K562 (cell line): ENCODE results near the gene RNF26. TPM values are rescaled to one million over a fixed set of nuclear protein-coding genes. Genes with fewer than 3 reads are reported as not detected.

Experiments used
- ADNP ChIP-seq: fragments of 200-800 bp; sonication (Bioruptor generic); IDR thresholded peaks from 2 replicates; pipeline ENCODE4 v1.6.1; 2016; ENCODE audit warnings: missing genetic modification characterization, missing compliant biosample characterization
- ATF1 ChIP-seq, 2 experiments: fragments of 450-650 bp in 1 of 2; IDR thresholded peaks; 2 replicates each; pipeline ENCODE4 v1.6.1; 2016; ENCODE audit warnings: missing compliant biosample characterization in 1 of 2, missing genetic modification characterization in 1 of 2
- CBFB ChIP-seq: sonication (generic); formaldehyde crosslinking; IDR thresholded peaks from 2 replicates; pipeline ENCODE4 v1.4.0; 2020; ENCODE audit warnings: mild to moderate bottlenecking, missing genetic modification reagents
- CEBPG ChIP-seq, 3 experiments: fragments of 200-800 bp in 1 of 3; sonication (Bioruptor generic) in 1 of 3; sonication (generic) in 1 of 3; formaldehyde crosslinking in 1 of 3; IDR thresholded peaks in 2 of 3; conservative IDR thresholded peaks in 1 of 3; 2 replicates each; pipeline versions ENCODE4 v1.6.1 to v1.8.0; 2016 to 2022; ENCODE audit warnings: missing compliant biosample characterization in 2 of 3, missing genetic modification characterization in 2 of 3, mild to moderate bottlenecking in 1 of 3, missing genetic modification reagents in 1 of 3
- E4F1 ChIP-seq: fragments of 250-450 bp; sonication (Bioruptor Pico); IDR thresholded peaks from 2 replicates; pipeline ENCODE4 v1.5.0; 2021; ENCODE audit warnings: mild to moderate bottlenecking, borderline replicate concordance
- ELF2 ChIP-seq: fragments of 250-450 bp; sonication (Bioruptor Pico); IDR thresholded peaks from 2 replicates; pipeline ENCODE4 v1.5.0; 2021; ENCODE audit warnings: mild to moderate bottlenecking
- HDAC2 ChIP-seq: fragments of 450-650 bp; IDR thresholded peaks from 2 replicates; pipeline ENCODE4 v1.6.1; 2016; ENCODE audit warnings: mild to moderate bottlenecking
- HNRNPH1 ChIP-seq: fragments of 200-400 bp; formaldehyde crosslinking; optimal IDR thresholded peaks from 2 replicates; pipeline ENCODE3; 2017; ENCODE audit warnings: low read depth, mild to moderate bottlenecking, low read length, moderate library complexity
- KLF1 ChIP-seq: fragments of 450-650 bp; IDR thresholded peaks from 2 replicates; pipeline ENCODE4 v1.6.1; 2016; ENCODE audit warnings: missing genetic modification characterization, missing compliant biosample characterization
- MTF1 ChIP-seq: fragments of 250-450 bp; sonication (Bioruptor Pico); IDR thresholded peaks from 2 replicates; pipeline ENCODE4 v1.9.0; 2021; ENCODE audit warnings: moderate library complexity, mild to moderate bottlenecking, inconsistent platforms, borderline replicate concordance
- NFRKB ChIP-seq: fragments of 450-650 bp; IDR thresholded peaks from 2 replicates; pipeline ENCODE4 v1.6.1; 2016; ENCODE audit warnings: low read depth
- OTX1 ChIP-seq: fragments of 450-650 bp; formaldehyde crosslinking; IDR thresholded peaks from 2 replicates; pipeline ENCODE4 v1.4.0; 2022; ENCODE audit warnings: mild to moderate bottlenecking
- RBM25 ChIP-seq: fragments of 200-400 bp; formaldehyde crosslinking; IDR thresholded peaks from 2 replicates; pipeline ENCODE4 v1.6.1; 2018; ENCODE audit warnings: low read length, low read depth, moderate library complexity; ENCODE audit not compliant: severe bottlenecking
- SAFB ChIP-seq: fragments of 200-400 bp; formaldehyde crosslinking; IDR thresholded peaks from 2 replicates; pipeline ENCODE4 v1.6.1; 2017; ENCODE audit warnings: low read depth, low read length, borderline replicate concordance
- SOX6 ChIP-seq: fragments of 450-650 bp; IDR thresholded peaks from 2 replicates; pipeline ENCODE4 v1.6.1; 2014; ENCODE audit warnings: mild to moderate bottlenecking
- SP2 ChIP-seq: IDR thresholded peaks from 2 replicates; pipeline ENCODE4 v1.6.1; 2011; ENCODE audit warnings: mild to moderate bottlenecking, low read depth, low read length, moderate library complexity; ENCODE audit not compliant: poor library complexity, severe bottlenecking; ENCODE audit errors: extremely low read depth
- TARDBP ChIP-seq: fragments of 450-650 bp; IDR thresholded peaks from 2 replicates; pipeline ENCODE4 v1.6.1; 2016
- ZBTB7A ChIP-seq: IDR thresholded peaks from 2 replicates; pipeline ENCODE4 v1.6.1; 2011; ENCODE audit warnings: low read depth, mild to moderate bottlenecking, low read length, moderate library complexity, borderline replicate concordance; ENCODE audit not compliant: control insufficient read depth
- polyA plus RNA-seq, 8 experiments: library from polyadenylated mRNA; depleted of rRNA in 4 of 8; stranded (reverse) in 5 of 8; unstranded in 3 of 8; fragments of >200 nt; fragmentation: Nextera tagmentation in 2 of 8; fragmentation: Illumina TruSeq in 1 of 8; extraction: Ambion mirVana in 2 of 8; extraction: Trizol in 1 of 8; gene quantifications; 2 replicates each; pipeline versions ENCODE4 v1.2.1 to v1.2.3, GENCODE V29; 2011 to 2014; ENCODE audit warnings: inconsistent platforms in 1 of 8, missing spikeins in 1 of 8
- total RNA-seq, 7 experiments: library from RNA; depleted of rRNA in 6 of 7; stranded (reverse); fragments of >200 nt in 6 of 7; fragmentation: Illumina TruSeq in 2 of 7; extraction: Trizol in 2 of 7; gene quantifications; 2 replicates each; pipeline versions ENCODE4 v1.2.1 to v1.2.3, GENCODE V29; 2011 to 2021; ENCODE audit warnings: low replicate concordance in 1 of 7
- TF ChIP-seq, protein P1 (sequence below): fragments of 250-450 bp; sonication (Bioruptor Pico); IDR thresholded peaks from 2 replicates; pipeline ENCODE4 v1.4.0; 2020; ENCODE audit warnings: borderline replicate concordance
- TF ChIP-seq, protein P2 (sequence below), 2 experiments: fragments of 450-650 bp; conservative IDR thresholded peaks; 2 replicates each; pipeline ENCODE4 v1.6.1; 2017; ENCODE audit warnings: mild to moderate bottlenecking in 2 of 2, moderate library complexity in 2 of 2
- TF ChIP-seq, protein P3 (sequence below): sonication (generic); formaldehyde crosslinking; IDR thresholded peaks from 2 replicates; pipeline ENCODE4 v1.8.1; 2023; ENCODE audit warnings: mild to moderate bottlenecking, missing genetic modification reagents, moderate library complexity

Gene RNF26
- total and polyA plus RNA-seq, 9 of the 15 experiments (the other 6 are each of a cell fraction or from before 2014, with no cell fraction given): 5.3 to 53.6 (median 12.7) TPM

GRCh38 chr11:119317592-119318239 is 16.6 kb upstream of the RNF26 start (continued):
- 0 out of 2 replicates have a peak, but pooled peaks have one; percentile 21 for TF ChIP-seq NFRKB
- no peak for TF ChIP-seq ADNP (tag)
- no peak for TF ChIP-seq HNRNPH1
- TF ChIP-seq OTX1 (CRISPR knock-in tag): no peak
- TF ChIP-seq, protein P1, sequence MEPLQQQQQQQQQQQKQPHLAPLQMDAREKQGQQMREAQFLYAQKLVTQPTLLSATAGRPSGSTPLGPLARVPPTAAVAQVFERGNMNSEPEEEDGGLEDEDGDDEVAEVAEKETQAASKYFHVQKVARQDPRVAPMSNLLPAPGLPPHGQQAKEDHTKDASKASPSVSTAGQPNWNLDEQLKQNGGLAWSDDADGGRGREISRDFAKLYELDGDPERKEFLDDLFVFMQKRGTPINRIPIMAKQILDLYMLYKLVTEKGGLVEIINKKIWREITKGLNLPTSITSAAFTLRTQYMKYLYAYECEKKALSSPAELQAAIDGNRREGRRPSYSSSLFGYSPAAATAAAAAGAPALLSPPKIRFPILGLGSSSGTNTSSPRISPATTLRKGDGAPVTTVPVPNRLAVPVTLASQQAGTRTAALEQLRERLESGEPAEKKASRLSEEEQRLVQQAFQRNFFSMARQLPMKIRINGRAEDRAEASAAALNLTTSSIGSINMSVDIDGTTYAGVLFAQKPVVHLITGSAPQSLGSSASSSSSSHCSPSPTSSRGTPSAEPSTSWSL (CRISPR knock-in tag): no peak
- TF ChIP-seq SAFB: no peak
- no peak for TF ChIP-seq KLF1 (tag)
- no peak for TF ChIP-seq ATF1 (CRISPR knock-in tag; IDR thresholded peaks at IDR 0.05)
- TF ChIP-seq ATF1 (tag; IDR thresholded peaks at IDR 0.05): no peak
- no peak for TF ChIP-seq TARDBP
- peak; percentile 60; the same call in 1 of the 2 replicates for TF ChIP-seq CEBPG (CRISPR knock-in tag; IDR thresholded peaks at IDR 0.05)
- TF ChIP-seq CEBPG (tag; conservative IDR thresholded peaks at IDR 0.05 in 1 of 2, IDR thresholded peaks at IDR 0.05 in 1 of 2): no peak
- no peak for TF ChIP-seq SP2
- TF ChIP-seq, protein P2, sequence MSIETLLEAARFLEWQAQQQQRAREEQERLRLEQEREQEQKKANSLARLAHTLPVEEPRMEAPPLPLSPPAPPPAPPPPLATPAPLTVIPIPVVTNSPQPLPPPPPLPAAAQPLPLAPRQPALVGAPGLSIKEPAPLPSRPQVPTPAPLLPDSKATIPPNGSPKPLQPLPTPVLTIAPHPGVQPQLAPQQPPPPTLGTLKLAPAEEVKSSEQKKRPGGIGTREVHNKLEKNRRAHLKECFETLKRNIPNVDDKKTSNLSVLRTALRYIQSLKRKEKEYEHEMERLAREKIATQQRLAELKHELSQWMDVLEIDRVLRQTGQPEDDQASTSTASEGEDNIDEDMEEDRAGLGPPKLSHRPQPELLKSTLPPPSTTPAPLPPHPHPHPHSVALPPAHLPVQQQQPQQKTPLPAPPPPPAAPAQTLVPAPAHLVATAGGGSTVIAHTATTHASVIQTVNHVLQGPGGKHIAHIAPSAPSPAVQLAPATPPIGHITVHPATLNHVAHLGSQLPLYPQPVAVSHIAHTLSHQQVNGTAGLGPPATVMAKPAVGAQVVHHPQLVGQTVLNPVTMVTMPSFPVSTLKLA (conservative IDR thresholded peaks at IDR 0.05): no peak
- no peak for TF ChIP-seq SOX6
- no peak for TF ChIP-seq E4F1 (CRISPR knock-in tag)
- no peak for TF ChIP-seq RBM25
- TF ChIP-seq ZBTB7A: no peak; the same call in 1 of the 2 replicates
- TF ChIP-seq MTF1 (CRISPR knock-in tag): no peak
- TF ChIP-seq HDAC2: peak; percentile 23; the same call in 1 of the 2 replicates
- TF ChIP-seq ELF2 (CRISPR knock-in tag): no peak
- no peak for TF ChIP-seq CBFB (CRISPR knock-in tag)
- TF ChIP-seq, protein P3, sequence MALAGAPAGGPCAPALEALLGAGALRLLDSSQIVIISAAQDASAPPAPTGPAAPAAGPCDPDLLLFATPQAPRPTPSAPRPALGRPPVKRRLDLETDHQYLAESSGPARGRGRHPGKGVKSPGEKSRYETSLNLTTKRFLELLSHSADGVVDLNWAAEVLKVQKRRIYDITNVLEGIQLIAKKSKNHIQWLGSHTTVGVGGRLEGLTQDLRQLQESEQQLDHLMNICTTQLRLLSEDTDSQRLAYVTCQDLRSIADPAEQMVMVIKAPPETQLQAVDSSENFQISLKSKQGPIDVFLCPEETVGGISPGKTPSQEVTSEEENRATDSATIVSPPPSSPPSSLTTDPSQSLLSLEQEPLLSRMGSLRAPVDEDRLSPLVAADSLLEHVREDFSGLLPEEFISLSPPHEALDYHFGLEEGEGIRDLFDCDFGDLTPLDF (CRISPR knock-in tag): no peak
